Progenitor cell of endocrine pancreas (in vitro differentiated cells): ENCODE results near the gene GCKR. TPM values are rescaled to one million over a fixed set of nuclear protein-coding genes. Genes with fewer than 3 reads are reported as not detected.

Source experiments
- DNase-seq: peaks from one replicate; pipeline ENCODE4 v3.0.0; 2021; ENCODE audit warnings: low spot score; ENCODE audit not compliant: unreplicated experiment
- H3K27ac Mint-ChIP-seq: 2 replicates; pipeline ENCODE4 v1.8.0; 2021; ENCODE audit warnings: mild to moderate bottlenecking, moderate library complexity, mixed read lengths
- H3K27me3 Mint-ChIP-seq: 2 replicates; pipeline ENCODE4 v1.8.0; 2021; ENCODE audit warnings: mixed read lengths
- H3K36me3 Mint-ChIP-seq: 2 replicates; pipeline ENCODE4 v1.8.0; 2022; ENCODE audit warnings: mixed read lengths; ENCODE audit not compliant: insufficient read depth
- H3K4me1 Mint-ChIP-seq: 2 replicates; pipeline ENCODE4 v1.8.0; 2021; ENCODE audit warnings: low read depth, mixed read lengths
- H3K4me3 Mint-ChIP-seq: 2 replicates; pipeline ENCODE4 v1.8.0; 2021; ENCODE audit warnings: low read depth, mild to moderate bottlenecking, moderate library complexity, mixed read lengths
- H3K9me3 Mint-ChIP-seq: 2 replicates; pipeline ENCODE4 v1.8.0; 2021; ENCODE audit warnings: low read depth, mixed read lengths
- CTCF ChIP-seq: fragments of 200-600 bp; sonication (generic); IDR thresholded peaks from one replicate; pipeline ENCODE4 v1.5.0; 2021; ENCODE audit warnings: antibody characterized with exemption, mild to moderate bottlenecking; ENCODE audit not compliant: unreplicated experiment
- long read RNA-seq: library from polyadenylated mRNA; unstranded; transcript quantifications from one replicate; pipeline ENCODE4 v2.0.0, GENCODE V29; 2020
- total RNA-seq: library from RNA; stranded (reverse); gene quantifications from 2 replicates; pipeline ENCODE4 v1.2.1, GENCODE V29; 2021

GCKR gene
- 2.0 and 2.8 TPM in 2 replicates for total RNA-seq
- long read RNA-seq, partial matches to known transcripts, result 0 of 1 reads
- long read RNA-seq, other reads (novel, unspliced or antisense), result 0 of 1 reads

DNA sequence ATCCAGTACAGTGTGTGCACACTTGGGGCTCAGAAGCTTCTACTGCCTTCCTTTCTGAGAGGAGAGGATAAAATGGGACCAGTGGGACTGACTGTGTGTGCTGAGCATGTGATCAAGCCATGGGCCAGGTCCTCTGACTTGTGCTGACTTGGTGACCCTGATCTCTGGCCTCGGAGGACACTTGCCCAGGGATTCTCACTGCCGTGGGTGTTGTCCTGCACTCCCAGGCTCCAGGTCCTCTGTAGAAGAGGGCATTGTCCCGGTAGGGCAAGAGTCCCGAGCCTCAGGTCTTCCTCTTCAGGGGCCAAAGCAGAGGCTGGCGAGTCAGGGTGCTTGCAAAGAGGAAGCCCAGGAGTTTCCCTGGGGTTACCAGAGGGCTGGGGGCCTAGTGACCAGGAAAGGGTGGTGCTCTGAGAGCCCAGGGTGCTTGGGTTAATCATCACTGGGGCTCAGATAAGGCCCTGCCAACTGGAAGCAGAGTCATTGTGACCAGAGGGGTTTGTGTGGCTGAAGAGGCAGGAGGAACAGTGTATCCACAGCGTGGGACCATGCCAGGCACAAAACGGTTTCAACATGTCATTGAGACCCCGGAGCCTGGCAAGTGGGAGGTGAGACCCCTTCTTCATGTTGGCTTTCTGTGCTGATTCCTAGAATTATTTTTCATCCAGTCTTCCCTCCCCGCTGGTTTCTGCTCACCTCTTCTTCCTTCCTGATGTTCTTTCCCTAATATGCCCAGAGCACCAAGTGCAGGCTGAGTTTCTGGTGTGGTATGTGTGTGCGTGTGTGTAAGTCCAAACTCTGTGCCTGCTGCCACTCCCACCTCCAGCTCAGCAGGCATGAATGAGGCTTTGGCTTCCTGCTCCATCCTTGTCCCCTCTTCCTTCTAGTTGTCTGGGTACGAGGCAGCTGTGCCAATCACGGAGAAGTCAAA is at the start of gene GCKR:
Gene GCKR, plus strand, starts transcription at position 483 of the 931 bp plus-strand sequence. Its CDS starts 66 bp downstream, at position 549.
- no peak for DNase-seq
- Mint-ChIP-seq H3K27ac (peak within 1 kb of the TSS; percentile 20), H3K36me3 (peaks cover 3% of the 10 kb centered on the region), H3K27me3 (peaks cover 17% of the 10 kb centered on the region), H3K9me3 (no peaks in the 10 kb centered on the region), H3K4me1 (peaks cover 25% of the 10 kb centered on the region), H3K4me3 (peak within 1 kb of the TSS; percentile 90)
- TF ChIP-seq CTCF, result no peak

- DNase-seq, result no peak
- H3K4me1 Mint-ChIP-seq, result no peaks in the 10 kb centered on the region
- peaks cover 16% of the 10 kb centered on the region for H3K36me3 Mint-ChIP-seq
- no peak overlapping the region for H3K27ac Mint-ChIP-seq
- H3K4me3 Mint-ChIP-seq, result no peak overlapping the region
- H3K9me3 Mint-ChIP-seq, result no peaks in the 10 kb centered on the region
- H3K27me3 Mint-ChIP-seq, result no peaks in the 10 kb centered on the region
- no peak for TF ChIP-seq CTCF
These were observed 48.3 kb upstream of the GCKR start for GRCh38 chr2:27448381-27448780.

DNA sequence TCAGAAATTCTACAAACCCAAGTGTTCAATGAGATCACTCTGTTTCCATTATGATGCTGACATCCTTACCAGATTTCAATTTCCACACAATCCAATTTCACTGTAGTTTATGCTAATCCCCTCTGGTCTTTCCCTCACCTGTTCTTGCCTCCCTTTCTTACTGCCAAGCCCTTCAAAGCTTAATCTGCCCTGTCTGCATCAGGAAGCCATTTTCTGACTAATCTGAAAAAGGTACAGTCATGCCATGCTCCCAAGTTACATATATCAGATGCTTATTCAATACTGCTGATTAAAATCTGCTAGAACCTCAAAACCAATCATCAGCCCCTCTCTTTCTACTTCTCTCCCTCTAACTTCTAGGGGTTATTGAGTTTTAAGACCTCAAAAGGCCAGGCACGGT is 45.5 kb upstream of the GCKR start:
- Mint-ChIP-seq H3K4me3 (no peak overlapping the region), H3K4me1 (no peaks in the 10 kb centered on the region), H3K9me3 (no peaks in the 10 kb centered on the region), H3K36me3 (peaks cover 12% of the 10 kb centered on the region), H3K27me3 (no peaks in the 10 kb centered on the region), H3K27ac (no peak overlapping the region)
- no peak for TF ChIP-seq CTCF
- no peak for DNase-seq

DNA sequence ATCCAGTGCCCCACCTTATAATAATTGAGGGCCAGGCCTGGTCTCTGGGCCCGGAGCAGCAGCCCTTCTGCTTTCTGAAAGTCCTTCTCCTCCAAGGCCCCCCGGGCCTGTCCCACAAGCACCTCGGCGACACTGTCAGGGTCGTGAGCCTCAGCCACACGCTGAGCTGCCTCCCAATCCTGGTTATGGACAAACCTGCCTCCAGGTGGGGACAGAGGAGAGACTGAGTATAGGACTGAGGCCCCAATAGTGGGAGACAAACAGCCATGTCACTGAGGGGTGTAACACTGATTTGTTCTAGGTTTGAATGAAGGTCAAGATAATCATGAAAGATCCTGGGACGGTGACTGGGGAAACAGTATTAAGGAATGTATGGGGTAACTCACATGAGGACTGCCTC is 42.7 kb upstream of the GCKR start:
- no peak overlapping the region for H3K4me3 Mint-ChIP-seq
- no peaks in the 10 kb centered on the region for H3K9me3 Mint-ChIP-seq
- DNase-seq, result no peak
- H3K27ac Mint-ChIP-seq, result no peak overlapping the region
- TF ChIP-seq CTCF, result no peak
- H3K4me1 Mint-ChIP-seq, result no peaks in the 10 kb centered on the region
- H3K27me3 Mint-ChIP-seq, result no peaks in the 10 kb centered on the region
- H3K36me3 Mint-ChIP-seq, result peaks cover 9% of the 10 kb centered on the region

GRCh38 chr2:27461118-27461517 is 35.5 kb upstream of the GCKR start:
- no peaks in the 10 kb centered on the region for H3K27me3 Mint-ChIP-seq
- H3K27ac Mint-ChIP-seq, result no peak overlapping the region
- no peaks in the 10 kb centered on the region for H3K9me3 Mint-ChIP-seq
- no peak for DNase-seq
- no peak overlapping the region for H3K4me3 Mint-ChIP-seq
- peaks cover 8% of the 10 kb centered on the region for H3K36me3 Mint-ChIP-seq
- peaks cover 3% of the 10 kb centered on the region for H3K4me1 Mint-ChIP-seq
- no peak for TF ChIP-seq CTCF
